Epithelial cell of proximal tubule (primary cell): Measurements from ENCODE around the gene PHACTR1. TPM values are rescaled to one million over a fixed set of nuclear protein-coding genes. Genes with fewer than 3 reads are reported as not detected.
A peak's percentile ranks its signal among the peaks of the same experiment; 100 is the strongest.

Source experiments
- DNase-seq: peaks from one replicate; pipeline ENCODE4 v3.0.0-alpha.2; 2011; ENCODE audit warnings: low read depth
- H3K4me3 ChIP-seq: 2 replicates; pipeline ENCODE4 v1.5.1; 2011; ENCODE audit warnings: low read depth, mild to moderate bottlenecking, low read length
- total RNA-seq: library from RNA; depleted of rRNA; stranded (reverse); fragments of >200 nt; gene quantifications from 2 replicates; pipeline ENCODE4 v1.2.3, GENCODE V29; 2015
- TF ChIP-seq, protein P1 (sequence below): conservative IDR thresholded peaks from 2 replicates; pipeline ENCODE4 v1.5.1; 2012; ENCODE audit warnings: low read depth, mild to moderate bottlenecking, low read length

Gene PHACTR1
- total RNA-seq, 1 donor from 2014 or later: 0.98 TPM

DNA sequence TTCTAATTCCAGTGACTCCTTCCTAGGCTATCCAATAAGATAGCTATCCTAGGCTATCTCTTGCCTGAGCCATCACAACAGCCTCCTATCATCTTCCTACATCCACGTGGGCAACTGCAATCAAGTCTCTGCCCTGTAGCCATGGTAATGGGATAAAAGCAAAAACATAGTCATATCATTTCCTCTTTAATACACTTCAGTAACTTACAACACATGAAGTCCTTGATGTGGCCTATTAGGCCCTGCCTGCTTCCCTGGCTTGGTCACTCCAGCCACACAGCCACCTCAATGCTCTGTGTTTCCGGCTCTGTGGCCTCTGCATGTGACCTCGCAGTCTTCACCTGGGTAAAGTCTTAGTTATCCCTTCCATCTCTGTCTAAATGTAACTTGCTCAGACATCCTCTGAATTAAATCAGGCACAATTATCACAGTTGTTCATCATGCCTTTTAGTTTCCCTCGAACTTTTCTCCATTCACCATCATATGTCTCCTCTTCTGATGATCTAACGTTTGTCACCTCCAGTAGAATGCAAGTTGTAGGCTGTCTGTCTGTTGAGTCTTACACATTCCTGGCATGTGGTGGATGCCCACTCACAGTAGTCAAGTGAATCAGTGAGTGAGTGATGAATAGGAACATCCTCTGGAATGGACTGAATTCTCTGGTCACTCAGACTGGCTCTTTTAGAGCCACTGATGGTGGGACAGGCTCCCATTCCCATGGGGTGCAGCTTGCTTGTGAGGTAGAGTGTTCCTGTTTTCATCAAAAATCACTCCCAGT lies 382.4 kb downstream of the PHACTR1 start:
- H3K4me3 ChIP-seq: no peak overlapping the region
- TF ChIP-seq, protein P1, sequence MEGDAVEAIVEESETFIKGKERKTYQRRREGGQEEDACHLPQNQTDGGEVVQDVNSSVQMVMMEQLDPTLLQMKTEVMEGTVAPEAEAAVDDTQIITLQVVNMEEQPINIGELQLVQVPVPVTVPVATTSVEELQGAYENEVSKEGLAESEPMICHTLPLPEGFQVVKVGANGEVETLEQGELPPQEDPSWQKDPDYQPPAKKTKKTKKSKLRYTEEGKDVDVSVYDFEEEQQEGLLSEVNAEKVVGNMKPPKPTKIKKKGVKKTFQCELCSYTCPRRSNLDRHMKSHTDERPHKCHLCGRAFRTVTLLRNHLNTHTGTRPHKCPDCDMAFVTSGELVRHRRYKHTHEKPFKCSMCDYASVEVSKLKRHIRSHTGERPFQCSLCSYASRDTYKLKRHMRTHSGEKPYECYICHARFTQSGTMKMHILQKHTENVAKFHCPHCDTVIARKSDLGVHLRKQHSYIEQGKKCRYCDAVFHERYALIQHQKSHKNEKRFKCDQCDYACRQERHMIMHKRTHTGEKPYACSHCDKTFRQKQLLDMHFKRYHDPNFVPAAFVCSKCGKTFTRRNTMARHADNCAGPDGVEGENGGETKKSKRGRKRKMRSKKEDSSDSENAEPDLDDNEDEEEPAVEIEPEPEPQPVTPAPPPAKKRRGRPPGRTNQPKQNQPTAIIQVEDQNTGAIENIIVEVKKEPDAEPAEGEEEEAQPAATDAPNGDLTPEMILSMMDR: no peak
- no peak for DNase-seq

DNA sequence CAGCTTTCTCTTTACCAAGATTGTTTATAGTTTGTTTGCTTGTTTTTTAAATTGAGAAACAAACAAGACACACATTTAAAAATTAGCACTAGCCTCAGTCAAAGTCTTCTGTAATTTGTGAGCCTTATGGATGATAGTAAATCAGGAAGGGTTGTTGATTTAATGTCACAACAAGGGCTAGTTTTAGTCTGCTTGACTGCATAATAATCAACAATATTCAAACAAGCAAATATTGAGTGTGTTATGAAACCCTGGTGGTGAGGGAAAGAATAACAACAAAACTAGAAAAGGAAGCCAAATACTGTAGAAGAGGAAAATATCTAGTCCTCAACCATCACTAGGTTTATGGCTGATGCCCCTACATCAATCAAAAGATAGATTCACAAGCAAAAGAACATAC lies 383.2 kb downstream of the PHACTR1 start:
- no peak overlapping the region for H3K4me3 ChIP-seq
- no peak for DNase-seq
- TF ChIP-seq, protein P1: peak; percentile 29

DNA sequence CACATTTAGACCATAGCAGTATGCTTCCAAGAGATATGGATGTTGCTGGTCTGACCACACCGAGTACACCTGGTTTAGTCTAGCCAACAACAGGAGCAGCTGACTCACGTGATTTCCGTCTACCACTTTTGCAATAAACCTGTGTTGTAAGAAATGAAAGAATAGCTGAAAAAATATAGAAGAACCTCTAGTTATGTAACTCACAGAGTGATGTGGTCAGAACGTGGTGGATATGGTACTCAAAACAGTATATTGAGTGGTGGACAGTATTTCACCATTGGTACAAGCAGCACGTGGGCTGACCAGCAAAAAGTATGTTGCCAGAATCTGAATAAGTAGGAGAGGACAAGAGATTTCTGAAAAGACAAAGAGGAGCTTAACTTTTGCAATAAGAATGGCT lies 384.8 kb downstream of the PHACTR1 start:
- H3K4me3 ChIP-seq: no peak overlapping the region
- TF ChIP-seq, protein P1: no peak
- no peak for DNase-seq

DNA sequence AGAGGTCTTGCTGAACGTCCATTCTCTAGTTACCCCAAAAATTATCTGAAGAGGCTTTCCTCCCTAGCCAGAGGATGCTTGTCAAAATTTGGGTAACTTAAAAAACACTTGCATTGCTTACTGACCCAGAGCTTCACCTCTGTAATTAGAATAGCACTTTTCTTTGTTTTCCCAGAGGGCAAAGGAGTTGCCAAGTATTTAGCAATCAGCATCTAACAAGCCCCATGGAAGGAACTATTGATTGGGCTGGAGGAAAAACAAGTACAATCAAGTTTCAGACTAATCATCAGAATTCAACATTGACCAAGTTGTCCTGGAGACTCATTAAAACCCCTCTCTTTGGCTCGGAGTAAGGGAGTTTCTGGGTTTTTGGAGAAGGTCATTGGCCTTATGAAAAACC lies 385.4 kb downstream of the PHACTR1 start:
- DNase-seq: no peak
- TF ChIP-seq, protein P1: no peak
- H3K4me3 ChIP-seq: no peak overlapping the region

DNA sequence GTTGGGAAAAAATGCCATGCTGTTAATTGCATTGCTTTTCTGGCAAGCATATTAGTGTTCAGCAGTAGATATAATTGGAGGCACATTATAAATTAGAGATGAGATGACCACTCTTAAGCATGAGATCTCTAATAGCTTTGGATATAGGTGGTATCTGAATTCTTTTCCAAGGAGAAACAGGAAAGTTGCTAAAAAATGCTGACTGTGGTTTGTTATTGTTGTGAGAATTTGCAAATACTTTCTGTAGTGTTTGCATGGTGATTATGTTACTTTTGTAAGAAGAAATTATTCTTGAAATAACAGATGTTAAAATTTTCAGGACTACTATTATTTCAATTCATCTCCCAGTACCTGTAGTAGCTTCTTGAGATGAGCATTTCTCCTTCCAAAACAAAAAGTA lies 386.6 kb downstream of the PHACTR1 start:
- DNase-seq: no peak
- TF ChIP-seq, protein P1: no peak
- no peak overlapping the region for H3K4me3 ChIP-seq

DNA sequence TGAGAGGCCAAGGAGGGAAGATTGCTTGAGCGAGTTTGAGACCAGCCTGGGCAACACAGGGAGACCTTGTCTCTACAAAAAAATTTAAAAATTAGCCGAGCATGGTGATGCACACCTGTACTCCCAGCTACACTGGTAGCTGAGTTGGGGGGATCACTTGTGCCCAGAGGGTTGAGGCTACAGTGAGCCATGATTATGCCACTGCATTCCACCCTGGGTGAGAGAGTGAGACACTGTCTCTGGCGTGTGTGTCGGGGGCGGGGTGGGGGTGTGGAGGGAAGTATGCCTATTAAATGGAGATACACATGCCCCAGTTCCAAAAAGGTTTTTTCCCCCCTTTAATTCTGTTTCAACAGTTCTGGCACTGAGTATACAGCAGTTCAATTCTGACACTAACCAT lies 388.6 kb downstream of the PHACTR1 start:
- TF ChIP-seq, protein P1: no peak
- no peak for DNase-seq
- no peak overlapping the region for H3K4me3 ChIP-seq

DNA sequence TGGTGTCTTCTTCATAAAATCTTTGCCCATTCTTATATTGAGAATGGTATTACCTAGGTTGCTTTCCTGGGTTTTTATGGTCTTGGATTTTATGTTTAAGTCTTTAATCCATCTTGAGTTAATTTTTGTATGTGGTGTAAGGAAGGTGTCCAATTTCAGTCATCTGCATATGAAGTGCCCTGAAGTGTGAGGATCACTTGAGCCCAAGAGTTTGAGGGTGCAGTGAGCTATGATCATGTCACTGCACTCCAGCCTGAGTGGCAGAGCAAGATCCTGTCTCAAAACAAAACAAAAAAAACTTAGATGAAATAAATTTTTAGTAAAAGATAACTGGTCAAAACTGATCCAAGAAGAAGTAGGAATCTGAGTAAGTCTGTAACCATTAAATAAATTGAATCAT lies 396.4 kb downstream of the PHACTR1 start:
- no peak overlapping the region for H3K4me3 ChIP-seq
- no peak for DNase-seq
- TF ChIP-seq, protein P1: no peak
